ENCODE results near the gene FMN1.

Gene FMN1

DNA sequence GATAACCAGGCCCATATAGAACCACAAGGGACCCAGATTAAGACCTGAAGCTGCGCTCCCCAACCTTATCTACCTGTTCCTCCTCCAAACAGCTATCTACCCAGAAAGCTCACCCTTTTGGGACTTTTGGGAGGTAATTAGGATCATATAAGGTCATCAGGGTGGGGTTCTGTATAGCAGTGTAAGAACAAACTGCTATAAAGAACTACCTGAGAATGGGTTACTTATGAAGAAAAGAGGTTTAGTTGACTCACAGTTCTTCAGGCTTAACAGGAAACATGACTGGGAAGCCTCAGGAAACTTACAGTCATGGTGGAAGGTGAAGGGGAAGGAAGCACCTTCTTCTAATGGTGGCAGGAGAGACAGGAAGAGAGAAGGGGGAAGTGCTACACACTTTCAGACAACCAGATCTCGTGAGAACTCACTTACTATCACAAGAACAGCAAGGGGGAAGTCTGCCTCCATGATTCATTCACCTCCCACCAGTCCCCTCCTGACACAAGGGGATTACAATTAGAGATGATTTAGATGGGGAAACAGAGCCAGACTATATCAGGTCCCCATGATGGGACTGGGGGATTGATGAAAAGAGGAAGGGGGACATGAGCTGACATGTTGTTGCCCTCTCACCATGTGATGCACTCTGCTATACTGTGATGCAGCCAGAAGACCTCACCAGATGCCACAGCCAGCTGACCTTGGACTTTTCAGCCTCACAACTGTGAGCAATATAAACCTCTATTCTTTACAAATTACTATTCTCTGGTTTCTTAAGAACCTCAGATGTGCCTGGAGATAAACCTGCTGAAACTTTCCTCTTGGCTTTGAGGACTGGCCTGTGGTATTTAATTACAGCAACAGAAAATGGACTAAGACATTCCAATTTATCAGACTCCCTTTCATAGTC is 15.3 kb upstream of the FMN1 start:
- TF ChIP-seq, protein P1, sequence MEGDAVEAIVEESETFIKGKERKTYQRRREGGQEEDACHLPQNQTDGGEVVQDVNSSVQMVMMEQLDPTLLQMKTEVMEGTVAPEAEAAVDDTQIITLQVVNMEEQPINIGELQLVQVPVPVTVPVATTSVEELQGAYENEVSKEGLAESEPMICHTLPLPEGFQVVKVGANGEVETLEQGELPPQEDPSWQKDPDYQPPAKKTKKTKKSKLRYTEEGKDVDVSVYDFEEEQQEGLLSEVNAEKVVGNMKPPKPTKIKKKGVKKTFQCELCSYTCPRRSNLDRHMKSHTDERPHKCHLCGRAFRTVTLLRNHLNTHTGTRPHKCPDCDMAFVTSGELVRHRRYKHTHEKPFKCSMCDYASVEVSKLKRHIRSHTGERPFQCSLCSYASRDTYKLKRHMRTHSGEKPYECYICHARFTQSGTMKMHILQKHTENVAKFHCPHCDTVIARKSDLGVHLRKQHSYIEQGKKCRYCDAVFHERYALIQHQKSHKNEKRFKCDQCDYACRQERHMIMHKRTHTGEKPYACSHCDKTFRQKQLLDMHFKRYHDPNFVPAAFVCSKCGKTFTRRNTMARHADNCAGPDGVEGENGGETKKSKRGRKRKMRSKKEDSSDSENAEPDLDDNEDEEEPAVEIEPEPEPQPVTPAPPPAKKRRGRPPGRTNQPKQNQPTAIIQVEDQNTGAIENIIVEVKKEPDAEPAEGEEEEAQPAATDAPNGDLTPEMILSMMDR (IDR thresholded peaks at IDR 0.05; ENCODE audit: borderline replicate concordance, control extremely low read depth, extremely low read depth, insufficient read depth, missing control alignments): no peak
- DNase-seq (ENCODE audit: low spot score): no peak
- in situ Hi-C loops (cut with MboI; ENCODE audit: low sequenced_read_pairs, unreplicated experiment): no loop called here

DNA sequence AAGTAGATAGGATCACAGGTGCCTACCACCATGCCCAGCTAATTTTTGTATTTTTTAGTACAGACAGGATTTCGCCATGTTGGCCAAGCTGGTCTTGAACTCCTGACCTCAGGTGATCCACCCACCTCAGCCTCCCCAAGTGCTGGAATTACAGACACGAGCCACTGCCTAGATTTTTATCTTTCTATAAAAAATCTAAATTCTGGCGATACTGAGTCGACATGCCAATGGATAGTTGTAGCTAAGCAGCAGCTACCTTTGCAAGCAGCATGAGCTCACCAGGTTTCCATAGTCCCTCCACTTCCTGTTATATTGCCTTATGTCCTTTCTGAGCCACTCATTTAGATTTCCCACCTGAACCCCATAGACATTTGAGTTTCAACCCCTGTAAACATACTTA is 13.1 kb upstream of the FMN1 start:
- DNase-seq (ENCODE audit: low spot score): no peak
- TF ChIP-seq, protein P1 (IDR thresholded peaks at IDR 0.05; ENCODE audit: borderline replicate concordance, control extremely low read depth, extremely low read depth, insufficient read depth, missing control alignments): no peak
- in situ Hi-C loops (cut with MboI; ENCODE audit: low sequenced_read_pairs, unreplicated experiment): no loop called here

DNA sequence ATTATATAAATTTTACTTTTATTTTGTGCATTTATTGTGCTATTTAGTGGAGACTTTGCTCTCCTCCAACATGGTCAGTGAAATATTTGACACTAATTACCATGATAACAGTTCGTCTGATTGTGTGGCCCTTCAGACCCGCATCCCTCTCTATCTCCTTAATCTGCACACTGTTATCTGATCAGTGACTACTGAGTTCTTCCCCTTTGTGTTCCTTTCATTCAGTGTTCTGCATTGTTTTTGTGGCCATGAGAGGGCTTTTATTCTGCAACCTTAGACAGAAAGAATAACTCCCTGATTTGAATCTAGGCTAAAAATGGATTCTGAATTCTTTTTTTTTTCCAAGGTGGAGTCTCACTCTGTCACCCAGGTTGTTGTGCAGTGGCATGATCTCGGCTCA is 11.9 kb upstream of the FMN1 start:
- in situ Hi-C loops (cut with MboI; ENCODE audit: low sequenced_read_pairs, unreplicated experiment): no loop called here
- no peak for DNase-seq (ENCODE audit: low spot score)
- TF ChIP-seq, protein P1 (IDR thresholded peaks at IDR 0.05; ENCODE audit: borderline replicate concordance, control extremely low read depth, extremely low read depth, insufficient read depth, missing control alignments): no peak

DNA sequence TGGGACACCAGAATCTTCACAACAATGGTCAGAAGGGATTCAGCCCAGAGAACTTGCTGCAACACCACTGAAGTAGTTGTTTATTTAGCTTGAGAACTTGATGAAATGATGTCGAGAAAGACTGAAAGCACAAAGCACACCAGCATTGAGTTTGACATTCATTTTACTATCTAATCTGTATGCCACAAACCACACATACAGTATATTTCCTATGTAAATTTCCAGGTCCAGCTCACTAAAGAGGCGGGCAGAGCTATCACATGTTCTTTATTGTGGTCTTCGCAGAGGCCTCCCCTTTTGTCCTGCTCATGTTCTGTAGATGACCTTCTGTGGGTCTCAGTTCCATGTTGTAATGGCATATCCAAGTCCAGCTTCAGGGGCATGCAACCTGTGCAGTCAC is 10.4 kb upstream of the FMN1 start:
- no peak for DNase-seq (ENCODE audit: low spot score)
- TF ChIP-seq, protein P1 (IDR thresholded peaks at IDR 0.05; ENCODE audit: borderline replicate concordance, control extremely low read depth, extremely low read depth, insufficient read depth, missing control alignments): no peak
- in situ Hi-C loops (cut with MboI; ENCODE audit: low sequenced_read_pairs, unreplicated experiment): no loop called here

DNA sequence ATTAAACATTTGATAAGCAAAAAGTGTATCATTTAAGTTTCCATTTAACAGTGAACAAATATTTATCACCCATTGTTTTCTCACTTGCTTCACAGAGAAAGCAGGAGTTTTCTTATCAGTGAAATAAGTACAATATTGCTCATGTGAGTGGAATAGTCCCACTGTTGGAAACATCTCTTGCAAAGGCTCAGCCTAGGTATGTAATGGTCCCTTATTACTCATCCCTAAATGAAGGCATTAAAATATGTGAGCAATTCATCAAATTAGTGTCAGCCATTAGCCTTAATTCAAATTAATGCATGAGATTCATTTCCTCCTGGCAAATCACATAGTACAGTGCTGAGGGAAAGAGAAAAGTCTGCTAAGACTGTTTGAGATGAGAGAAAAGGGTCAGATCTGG is 9.6 kb upstream of the FMN1 start:
- in situ Hi-C loops (cut with MboI; ENCODE audit: low sequenced_read_pairs, unreplicated experiment): no loop called here

DNA sequence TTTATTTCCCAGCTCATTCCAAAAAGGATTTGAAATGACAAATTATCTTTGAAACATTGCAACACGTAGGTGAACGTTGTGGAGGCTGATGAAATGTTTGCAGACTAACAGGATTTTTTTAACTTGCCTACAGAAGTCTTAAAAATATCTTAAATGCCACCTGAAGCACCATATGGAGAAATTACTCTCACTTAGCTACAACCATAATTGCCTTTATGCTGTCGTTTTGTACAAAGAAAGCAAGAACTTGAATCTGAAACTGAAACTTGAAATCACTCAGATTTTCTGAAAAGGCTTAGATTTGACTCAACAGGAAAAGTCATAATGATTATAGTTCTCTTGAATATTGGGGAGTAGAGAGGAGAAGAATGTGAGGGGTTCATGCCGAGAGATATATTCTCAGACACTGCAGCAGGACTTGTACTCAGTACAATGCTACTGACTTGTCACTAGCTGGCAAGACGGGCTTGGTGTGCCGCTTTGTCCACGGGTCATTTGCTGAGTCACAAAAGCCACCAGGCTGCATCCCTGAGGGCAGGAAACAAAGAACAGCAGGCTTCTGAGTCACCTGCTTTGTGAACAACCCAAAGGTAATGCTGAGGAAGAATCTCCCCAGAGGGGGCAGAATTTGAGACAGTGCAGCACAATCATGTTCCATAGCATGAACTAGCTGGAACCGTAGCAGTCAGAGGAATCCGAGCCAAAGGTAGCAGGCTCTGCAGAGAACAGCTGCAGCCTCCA is 7.1 kb upstream of the FMN1 start:
- in situ Hi-C loops (cut with MboI; ENCODE audit: low sequenced_read_pairs, unreplicated experiment): no loop called here
- DNase-seq (ENCODE audit: low spot score): peak; percentile 45
- TF ChIP-seq, protein P1 (IDR thresholded peaks at IDR 0.05; ENCODE audit: borderline replicate concordance, control extremely low read depth, extremely low read depth, insufficient read depth, missing control alignments): peak; percentile 1

More for the DNA sequence above, 9.6 kb upstream of the FMN1 start:
- TF ChIP-seq, protein P1 (IDR thresholded peaks at IDR 0.05; ENCODE audit: borderline replicate concordance, control extremely low read depth, extremely low read depth, insufficient read depth, missing control alignments): no peak
- DNase-seq (ENCODE audit: low spot score): no peak
